GM19452 (cell line): ENCODE results near the gene LDLRAD4.

ENCODE experiments used
- ATAC-seq: cut with Tn5 transposase; IDR thresholded peaks from one replicate; pipeline ENCODE4 v1.9.1; 2021; ENCODE audit not compliant: unreplicated experiment

Gene LDLRAD4

DNA sequence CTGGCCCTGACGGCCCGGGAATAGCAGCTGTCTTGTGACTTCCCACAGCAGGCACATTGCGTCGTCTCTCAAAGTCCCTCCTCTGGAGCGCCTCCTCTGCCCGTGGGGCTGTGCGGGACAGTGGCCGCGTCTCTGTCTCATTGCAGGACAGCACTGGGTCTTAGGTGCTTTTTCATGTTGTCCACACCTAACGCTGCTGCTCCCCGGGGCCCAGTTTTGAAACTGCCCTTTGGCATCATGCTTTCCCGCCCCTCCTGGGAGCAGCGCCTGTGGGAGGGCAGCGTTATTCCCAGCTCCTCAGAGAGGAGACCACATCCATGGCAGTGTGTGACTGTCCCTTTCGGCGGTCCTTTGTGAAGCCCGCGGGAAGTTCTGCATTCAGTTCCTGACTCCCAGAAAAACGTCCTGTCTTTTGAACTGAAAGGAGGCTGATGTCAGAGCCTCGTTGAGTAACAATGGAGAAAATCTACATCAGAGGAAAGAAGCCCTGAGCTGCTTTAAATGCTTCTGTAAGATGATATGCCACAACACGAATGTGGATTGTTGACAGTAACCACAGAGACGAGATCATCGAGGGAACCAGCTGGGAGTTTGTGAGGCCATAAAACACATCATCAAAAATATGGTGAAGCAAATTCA is 281.8 kb downstream of the LDLRAD4 start:
- no peak for ATAC-seq

DNA sequence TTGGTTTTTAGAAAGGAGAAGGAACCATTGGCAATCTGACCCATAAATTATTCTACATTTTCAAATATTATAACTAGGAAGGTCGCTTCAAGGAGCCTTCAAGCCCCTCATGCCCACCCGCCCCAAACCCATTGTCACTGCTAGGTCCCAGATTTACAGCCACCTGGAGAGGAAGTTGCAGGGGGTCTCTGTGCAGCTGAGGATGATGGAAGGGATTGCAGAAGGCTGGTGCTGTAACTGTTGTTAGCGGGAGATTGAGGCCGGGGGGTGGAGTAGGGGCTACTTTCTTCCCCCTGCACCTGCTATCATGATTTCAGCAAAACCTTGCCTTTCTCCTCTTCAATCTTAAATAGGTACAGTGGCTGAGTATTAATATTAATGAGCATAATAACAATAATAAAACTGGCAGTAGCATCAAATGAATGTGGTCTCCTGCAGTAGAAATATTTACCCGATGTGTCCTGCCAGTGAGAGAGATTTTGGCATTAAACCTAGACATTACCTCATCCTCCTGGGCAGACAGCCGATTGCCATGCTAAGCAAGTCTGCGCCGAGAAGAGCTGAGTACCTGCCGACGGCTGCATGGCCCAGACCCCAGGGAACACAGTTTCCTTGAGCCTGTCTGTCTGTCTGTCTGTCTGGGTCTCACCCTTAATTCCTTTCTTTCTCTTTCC is 282.4 kb downstream of the LDLRAD4 start:
- no peak for ATAC-seq

DNA sequence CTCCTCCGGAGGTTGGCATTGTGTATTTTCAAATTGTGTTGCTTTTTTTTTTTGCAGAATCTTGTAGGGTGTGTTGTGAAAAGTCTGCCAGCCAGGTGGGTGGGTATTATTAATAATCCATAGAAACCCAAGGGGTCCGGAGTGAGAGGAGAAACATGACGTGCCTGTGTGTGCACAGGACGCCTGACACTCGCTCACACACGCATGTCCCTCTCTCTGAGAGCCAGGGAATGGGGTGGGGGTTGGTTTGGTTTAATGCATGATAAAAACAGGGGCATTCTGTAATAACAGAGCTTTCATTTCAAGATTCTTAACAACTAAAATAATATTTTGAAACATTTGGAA is 283.0 kb downstream of the LDLRAD4 start:
- no peak for ATAC-seq

DNA sequence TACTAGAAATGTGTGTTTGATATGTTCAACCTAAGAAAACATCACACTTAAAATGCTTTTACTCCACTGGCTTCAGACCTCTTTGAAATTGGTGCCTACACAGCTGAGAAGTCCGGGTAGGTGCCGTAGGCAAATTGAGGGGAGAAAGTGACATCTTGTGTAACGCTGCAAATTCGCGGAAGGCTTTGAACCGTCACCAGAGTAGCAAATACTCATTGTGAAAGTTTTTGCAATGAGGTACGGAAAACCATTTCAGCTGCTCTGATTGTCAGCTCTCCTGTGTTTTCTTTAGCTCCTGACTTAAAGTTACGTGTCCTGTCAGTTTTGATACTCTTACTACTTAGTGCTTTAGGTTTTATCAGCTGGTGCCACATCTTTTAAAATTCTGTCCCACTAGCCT is 283.3 kb downstream of the LDLRAD4 start:
- ATAC-seq: peak; percentile 98

DNA sequence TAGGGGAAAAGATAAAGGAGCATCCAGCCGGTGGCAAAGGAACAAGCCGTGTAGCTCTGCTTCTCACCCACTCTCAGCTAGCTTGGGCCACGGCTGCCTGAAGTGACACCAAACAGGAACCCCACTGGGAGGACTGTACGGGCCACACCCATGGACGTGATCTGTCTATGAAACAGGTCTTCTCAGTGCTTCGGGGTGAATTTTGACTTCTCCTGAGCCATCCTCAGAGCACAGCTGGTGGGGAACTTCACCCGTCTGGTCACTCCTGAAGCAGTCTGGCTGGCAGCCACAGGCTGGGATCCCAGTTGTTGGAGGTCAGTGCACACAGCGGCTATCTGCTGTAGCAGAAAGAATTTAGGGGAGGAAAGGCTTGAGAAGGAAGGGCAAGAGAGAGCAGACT is 284.0 kb downstream of the LDLRAD4 start:
- ATAC-seq: no peak

DNA sequence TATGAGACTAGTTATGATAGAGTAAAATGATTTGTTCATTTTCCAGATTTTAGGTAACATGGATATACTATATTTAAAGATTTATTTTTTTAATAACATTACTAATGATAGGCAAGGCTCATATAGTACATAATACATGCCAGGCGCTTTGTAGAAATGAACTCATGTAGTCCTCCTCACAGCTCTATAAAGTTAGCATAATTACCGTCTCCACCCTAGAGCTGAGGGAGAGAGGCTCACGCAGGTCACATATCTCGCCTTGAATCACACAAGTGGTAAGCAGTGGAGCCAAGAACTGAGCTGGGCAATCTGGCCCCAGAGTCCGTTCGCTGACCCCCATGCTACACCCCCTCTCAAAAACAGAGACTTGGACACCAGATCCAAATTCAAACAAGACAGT is 285.3 kb downstream of the LDLRAD4 start:
- ATAC-seq: no peak

DNA sequence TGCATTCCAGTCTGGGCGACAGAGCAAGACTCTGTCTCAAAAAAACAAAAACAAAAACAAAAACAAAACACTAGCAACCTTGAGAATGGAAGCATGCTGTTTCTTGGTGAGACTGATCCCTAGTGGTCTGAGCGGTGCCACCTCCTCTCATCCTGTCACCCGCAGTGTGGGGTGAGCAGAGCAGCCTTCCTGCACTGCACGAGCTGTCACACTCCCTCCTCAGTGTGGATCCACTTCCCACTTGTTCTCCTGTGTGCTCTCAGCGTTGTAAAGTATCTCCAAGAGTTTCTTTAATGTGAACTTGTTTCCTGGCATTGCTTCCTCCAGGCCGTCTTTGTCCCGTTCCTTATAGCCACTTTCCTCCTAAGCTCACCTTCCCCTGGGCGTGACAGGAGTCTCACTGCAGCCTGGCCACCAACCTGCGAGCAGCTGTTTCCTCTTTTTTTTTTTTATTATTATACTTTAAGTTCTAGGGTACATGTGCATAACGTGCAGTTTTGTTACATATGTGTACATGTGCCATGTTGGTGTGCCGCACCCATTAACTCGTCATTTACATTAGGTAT is 287.3 kb downstream of the LDLRAD4 start:
- no peak for ATAC-seq

DNA sequence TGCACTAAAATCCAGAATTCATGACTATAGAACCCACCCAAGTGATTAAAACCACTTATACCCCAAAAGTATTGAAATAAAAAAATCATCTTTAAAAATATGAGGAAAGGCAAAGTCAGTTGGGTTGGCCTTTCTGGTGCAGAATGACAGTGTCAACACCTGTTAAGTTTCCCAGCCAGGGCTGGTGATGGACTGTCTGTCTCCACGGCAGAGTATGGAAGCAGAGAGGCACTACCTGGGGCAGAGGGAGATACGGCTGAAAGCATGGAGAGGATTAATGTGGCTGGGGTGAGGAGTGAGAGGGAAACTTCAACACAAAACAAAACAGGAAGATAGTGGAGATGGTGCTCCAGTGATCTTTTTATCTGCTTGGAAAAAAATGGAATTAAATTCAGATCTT is 292.0 kb downstream of the LDLRAD4 start:
- ATAC-seq: no peak

DNA sequence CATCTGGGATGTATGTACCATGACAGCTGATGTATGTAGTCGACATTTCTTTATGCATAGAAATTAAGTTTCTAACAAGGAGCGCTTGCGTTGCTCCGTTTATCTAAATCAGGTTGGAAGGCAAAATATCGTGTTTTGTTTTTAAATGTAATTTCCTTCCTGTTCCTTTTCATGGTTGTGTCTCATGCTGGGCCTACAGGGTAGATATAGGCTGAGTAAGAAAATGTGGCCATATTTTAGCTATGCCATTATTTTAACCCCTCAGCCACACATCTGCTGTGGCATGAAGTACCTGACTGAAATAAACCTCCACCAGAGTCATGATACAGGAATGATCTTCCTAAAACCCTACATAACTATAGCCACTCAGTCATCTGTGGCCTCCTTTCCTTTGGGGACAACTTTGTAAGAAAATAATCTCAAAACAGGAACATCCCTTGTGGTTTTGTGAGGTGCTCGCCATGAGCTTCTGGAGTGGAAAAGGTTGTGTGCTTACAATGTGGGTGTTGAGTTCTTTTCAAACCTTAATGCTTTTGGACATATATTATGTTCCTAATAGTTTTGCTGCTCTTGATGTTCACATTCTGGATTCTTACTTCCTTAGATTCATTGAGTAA is 293.5 kb downstream of the LDLRAD4 start:
- ATAC-seq: no peak

DNA sequence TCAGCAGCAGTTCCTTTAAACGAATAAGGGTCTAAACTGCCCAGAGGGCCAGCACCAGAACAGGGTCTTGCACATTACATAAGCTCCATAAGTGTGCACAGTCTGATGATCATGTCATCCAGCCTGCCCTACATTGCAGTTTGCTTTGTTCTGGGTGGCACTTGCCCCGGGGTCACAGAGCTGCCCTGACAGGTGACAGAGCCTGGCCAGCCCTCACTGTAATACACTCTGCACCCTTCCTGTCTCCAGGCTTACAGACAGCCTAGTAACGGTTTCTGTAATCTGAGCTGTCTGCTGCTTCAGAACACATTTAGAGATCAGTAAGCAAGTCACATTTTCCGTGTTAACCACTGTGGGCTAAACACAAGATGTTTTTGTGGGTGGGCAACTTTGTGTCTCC is 294.5 kb downstream of the LDLRAD4 start:
- no peak for ATAC-seq

DNA sequence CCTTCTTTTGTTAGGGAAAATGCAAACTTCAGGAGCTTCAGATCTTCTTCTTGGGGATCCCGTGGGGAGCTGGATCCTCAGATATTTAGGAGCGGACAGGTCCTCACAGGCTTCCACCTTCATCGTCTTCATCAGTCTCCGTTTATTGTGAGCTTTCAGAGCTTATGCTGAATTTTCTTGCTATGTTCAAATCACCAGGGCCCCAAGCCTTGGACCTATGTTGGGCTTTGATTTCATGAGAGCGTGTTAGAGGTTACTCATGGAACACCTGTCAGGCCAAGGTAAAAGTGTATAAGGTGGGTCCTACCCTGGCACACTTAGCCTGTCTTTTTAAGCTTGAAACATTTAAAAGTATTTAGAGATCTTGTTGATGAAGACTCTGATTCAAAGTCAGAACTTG is 294.9 kb downstream of the LDLRAD4 start:
- ATAC-seq: no peak

DNA sequence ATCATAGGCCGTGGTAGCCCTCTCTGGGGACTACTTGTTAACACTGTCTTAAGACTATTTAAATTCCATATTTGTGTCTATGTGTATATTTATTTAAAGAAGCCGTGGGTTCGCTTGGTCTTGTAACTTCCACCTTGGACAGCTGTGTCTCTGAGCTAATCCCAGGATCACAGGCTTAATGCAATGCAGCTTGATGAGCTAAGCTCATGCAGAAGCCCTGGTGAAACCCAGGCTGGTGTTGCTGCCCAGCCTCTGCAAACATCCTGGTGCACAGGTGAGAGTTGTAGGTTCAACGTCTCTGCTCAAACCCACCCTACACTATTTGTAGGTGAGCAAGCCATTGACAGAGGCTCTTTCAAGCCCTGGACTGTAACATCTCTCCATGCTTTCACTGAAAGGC is 296.0 kb downstream of the LDLRAD4 start:
- ATAC-seq: no peak

DNA sequence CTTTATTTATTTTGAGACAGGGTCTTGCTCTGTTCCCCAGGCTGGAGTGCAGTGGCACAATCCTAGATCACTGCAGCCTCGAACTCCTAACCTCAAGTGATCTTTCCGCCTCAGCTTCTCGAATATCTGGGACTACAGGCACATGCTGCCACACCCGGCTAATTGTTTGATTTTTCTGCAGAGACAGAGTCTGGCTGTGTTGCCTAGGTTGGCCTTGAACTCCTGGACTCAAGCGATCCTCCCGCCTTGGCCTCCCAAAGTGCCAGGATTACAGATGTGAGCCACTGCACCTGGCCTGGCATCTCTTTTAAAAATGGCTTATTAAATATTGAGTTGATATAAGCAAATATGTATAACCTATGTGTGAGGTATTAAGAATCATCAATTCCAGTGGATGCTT is 298.3 kb downstream of the LDLRAD4 start:
- no peak for ATAC-seq

DNA sequence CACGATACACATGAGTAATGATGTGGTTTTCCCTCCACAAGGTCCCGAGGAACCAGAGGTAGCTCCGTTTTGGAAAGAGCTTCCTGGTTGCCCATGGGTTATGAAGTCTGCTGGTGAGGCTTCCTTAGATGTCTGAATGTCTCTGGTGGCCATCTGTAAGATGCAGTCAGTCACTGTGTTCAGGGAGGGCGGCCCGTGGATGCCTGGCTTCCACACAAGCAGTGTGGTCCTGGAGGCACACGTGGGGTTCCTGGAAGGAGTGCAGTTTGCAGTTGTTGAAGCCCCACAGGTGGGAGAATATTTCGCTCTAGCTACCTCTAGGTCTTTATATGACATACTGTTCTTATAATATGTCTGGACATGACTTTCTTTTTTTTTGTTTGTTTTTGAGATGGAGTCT is 298.8 kb downstream of the LDLRAD4 start:
- ATAC-seq: no peak

DNA sequence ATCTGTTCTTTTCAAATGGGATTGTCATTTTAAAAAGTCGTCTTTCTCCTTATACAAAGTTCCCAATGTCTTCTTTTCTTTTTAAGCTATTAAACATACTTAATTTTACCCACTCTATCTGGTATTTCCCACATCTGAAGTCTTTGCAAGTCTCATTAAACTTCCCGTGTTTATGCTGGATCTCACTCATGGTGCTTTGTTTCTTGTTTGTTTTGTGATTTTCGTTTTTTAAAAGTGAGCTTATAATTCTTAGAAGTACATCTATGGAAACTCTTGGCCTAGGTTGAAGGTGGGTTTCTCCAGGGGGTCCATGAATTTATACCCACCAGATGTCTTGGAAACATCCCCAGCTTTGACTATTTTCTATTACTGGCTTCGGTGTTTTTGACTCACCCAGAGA is 299.8 kb downstream of the LDLRAD4 start:
- no peak for ATAC-seq

DNA sequence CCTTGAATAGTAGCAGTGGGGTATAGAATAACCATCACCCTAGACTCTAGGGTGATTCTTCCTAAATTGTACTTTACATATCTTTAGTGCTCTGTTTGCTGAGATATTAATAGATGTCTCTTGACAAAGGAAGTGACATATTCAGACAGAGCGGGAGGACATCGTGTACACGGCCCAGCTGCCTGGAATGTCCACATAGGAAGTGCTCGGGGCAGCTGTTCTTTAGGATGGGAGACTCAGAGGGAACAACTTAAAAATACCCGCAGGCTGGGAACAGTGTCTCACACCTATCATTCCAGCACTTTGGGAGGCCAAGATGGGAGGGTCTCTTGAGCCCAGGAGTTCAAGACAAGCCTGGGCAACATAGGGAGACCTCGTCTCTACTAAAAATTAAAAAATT is 301.7 kb downstream of the LDLRAD4 start:
- no peak for ATAC-seq

DNA sequence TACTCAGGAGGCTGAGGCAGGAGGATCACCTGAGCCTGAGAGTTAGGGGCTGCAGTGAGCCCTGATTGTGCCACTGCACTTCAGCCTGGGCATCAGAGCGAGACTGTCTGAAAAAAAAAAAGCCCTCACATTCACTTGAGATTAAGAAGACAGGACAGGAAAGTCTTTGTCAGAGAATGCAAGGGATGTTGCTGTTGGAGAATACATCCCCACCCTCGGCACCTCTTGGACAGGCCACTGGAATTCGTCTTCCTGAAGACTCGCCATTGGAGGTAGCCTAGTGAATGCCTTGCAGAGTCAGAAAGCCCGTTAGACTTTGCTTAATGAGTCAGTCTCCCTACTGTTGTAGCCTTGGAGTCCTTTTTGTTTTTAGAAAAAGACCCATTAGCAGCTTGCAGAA is 302.2 kb downstream of the LDLRAD4 start:
- ATAC-seq: no peak

DNA sequence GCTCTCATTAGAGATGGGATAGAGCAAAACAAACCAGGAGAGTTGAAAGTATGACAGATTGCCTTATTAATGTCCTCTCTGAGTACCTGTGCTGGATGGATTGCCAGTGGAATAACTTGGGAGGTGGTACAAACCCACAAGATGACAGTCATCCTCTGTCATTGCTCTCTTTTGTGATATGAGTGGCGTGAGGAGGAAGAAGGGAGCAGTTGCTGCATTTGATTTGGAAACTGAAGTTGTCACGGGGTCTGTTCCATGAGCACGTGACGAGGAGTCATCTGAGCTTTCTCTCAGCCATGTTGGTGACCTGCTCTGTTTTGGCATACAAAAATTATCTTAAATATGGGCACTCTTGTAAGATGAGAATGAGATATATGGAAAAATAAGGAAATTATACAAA is 302.9 kb downstream of the LDLRAD4 start:
- ATAC-seq: no peak

DNA sequence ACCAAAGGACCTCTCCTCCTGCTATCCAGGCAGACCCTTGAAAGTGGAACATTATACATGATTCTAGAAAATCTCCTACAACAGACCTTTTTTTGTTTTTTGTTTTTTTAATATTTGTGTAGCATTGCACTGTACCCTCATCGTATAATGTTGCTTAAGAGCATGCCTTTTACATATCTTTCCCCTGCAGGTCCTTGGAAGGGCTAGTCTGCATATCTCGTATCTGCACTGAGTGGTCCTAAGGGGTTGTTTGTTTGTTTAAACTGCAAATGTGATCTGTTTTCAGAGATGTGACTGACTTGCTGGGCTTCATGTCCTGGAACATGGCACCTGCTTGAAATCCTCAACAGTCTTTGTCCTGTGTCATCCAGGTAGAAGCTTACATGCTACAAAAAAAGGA is 303.7 kb downstream of the LDLRAD4 start:
- no peak for ATAC-seq

DNA sequence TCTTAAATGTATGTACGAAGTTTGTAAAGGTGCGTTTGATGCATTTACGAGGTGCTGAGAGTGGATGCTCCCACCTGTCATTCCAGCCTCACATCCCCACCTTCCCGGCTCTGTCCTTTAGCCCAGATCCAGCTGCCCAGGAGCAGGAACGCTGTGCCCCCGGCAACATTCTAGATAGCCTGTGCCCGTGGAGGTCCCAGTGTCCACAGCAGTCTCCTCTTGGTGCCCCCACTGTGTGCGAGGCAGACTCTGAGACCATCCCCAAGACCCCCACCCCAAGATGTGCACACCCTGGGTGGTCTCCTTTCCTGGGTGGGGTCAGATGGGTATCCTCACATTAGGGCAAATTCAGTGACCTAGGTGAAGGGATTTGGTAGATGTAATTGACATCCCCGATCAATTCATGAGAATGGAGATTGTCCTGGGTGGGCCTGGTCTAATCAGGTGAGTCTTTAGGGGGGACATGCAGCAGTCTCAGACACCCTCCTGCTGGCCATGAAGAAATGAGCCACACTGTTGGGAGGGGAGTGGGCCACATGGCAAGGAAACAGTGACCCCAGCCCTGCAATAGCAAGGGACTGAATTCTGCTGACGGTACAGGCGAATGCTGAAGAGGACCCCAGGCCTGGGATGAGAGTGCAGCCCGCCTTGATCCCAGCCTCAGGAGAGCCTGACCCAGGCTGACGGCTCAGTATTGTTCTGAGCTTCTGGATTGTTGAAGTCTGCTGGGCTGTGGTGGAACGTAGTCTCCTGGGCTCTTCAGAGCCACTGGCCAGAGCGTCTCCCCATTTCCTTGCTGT is 304.5 kb downstream of the LDLRAD4 start:
- no peak for ATAC-seq

DNA sequence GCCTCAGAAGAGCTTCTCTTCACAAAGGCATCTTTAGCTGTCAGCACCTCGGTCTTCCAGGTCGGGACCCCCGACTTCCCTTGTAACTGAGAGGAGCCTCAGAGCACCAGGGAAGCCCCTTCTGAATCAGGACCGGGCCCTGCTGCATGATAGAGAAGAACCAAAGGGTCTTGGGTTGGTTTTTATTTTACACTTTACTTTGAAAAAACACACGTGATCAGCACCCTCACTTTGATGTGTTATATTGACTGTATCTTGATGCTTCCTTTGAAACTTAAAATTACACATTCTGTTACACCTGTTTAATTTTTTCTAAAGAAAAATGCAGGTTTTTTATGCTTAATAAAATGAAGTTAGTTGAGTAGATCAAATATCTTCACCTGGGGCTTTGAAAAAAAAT is 305.5 kb downstream of the LDLRAD4 start:
- no peak for ATAC-seq

DNA sequence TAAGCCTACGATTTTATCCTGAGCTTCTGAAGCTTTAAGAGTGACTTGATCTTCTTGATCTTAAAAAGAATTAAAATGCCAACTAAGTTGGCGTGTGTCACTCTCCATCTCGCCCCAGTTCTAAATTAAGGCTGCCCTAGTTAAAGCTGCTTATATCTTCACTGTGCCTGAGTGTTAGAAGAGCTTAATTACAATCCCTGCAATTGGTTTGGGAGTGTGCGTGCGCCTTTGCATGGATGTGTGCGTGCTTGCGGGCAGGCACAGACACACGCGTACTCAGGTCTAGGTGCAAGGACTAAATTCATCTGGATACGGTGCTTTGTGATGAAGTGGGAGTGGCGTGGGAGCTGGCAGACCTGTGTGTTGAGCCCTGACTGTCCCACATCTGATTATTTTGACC is 306.3 kb downstream of the LDLRAD4 start:
- no peak for ATAC-seq
